ENCODE data around the gene ISCA1.

GRCh38 chr9:86287013-86287412 is 4.7 kb upstream of the ISCA1 start:
- TF ChIP-seq, protein P1, sequence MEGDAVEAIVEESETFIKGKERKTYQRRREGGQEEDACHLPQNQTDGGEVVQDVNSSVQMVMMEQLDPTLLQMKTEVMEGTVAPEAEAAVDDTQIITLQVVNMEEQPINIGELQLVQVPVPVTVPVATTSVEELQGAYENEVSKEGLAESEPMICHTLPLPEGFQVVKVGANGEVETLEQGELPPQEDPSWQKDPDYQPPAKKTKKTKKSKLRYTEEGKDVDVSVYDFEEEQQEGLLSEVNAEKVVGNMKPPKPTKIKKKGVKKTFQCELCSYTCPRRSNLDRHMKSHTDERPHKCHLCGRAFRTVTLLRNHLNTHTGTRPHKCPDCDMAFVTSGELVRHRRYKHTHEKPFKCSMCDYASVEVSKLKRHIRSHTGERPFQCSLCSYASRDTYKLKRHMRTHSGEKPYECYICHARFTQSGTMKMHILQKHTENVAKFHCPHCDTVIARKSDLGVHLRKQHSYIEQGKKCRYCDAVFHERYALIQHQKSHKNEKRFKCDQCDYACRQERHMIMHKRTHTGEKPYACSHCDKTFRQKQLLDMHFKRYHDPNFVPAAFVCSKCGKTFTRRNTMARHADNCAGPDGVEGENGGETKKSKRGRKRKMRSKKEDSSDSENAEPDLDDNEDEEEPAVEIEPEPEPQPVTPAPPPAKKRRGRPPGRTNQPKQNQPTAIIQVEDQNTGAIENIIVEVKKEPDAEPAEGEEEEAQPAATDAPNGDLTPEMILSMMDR (IDR thresholded peaks at IDR 0.05) = no peak
- no peak for TF ChIP-seq POLR2A (IDR thresholded peaks at IDR 0.05)
- TF ChIP-seq EP300 (IDR thresholded peaks at IDR 0.05) = no peak
- TF ChIP-seq POLR2AphosphoS5 (IDR thresholded peaks at IDR 0.05) = no peak
